GM12878 (cell line): ENCODE results near the gene DPYSL4. TPM values are rescaled to one million over a fixed set of nuclear protein-coding genes. Genes with fewer than 3 reads are reported as not detected.

Experiments used
- ATAC-seq: fragments of 200-7000 bp; cut with Tn5 transposase; 3 replicates; pipeline ENCODE4 v1.9.1; 2020; ENCODE audit warnings: mild to moderate bottlenecking, moderate library complexity
- BruUV-seq: library from RNA; stranded (reverse); fragments of 400-500 nt; replicated peaks from 2 replicates; lab custom pipeline; 2021; lab: Mats Ljungman, UMichigan
- CTCF ChIA-PET: fragments of 300-600 bp; sonication (Branson Sonifier 250); formaldehyde crosslinking; extraction: SDS; loops from one replicate; lab custom pipeline; 2021; ENCODE audit warnings: inconsistent platforms; lab: Yijun Ruan, JAX
- POLR2A ChIA-PET: fragments of 350-600 bp; formaldehyde crosslinking; extraction: SDS; loops from one replicate; lab custom pipeline; 2021; ENCODE audit warnings: inconsistent platforms; lab: Charles Lee
- RAD21 ChIA-PET: fragments of 300-600 bp; sonication (Branson Sonifier 250); formaldehyde crosslinking; loops from one replicate; lab custom pipeline; 2023; ENCODE audit warnings: antibody characterized with exemption; ENCODE audit not compliant: unreplicated experiment; lab: Charles Lee
- SMC1A ChIA-PET: fragments of 300-600 bp; sonication (Branson Sonifier 250); formaldehyde crosslinking; loops from one replicate; lab custom pipeline; 2023; ENCODE audit not compliant: unreplicated experiment, uncharacterized antibody; lab: Charles Lee
- DNase-seq: peaks from one replicate; pipeline ENCODE4 v3.0.0-alpha.2; 2011; ENCODE audit warnings: low read depth, low spot score
- FAIRE-seq: peaks from 3 replicates; lab custom pipeline; 2011; peaks lifted over from hg19 to GRCh38; lab: Jason Lieb, UNC
- H2AFZ ChIP-seq: 2 replicates; pipeline ENCODE4 v1.6.0; 2011; ENCODE audit warnings: low read depth, low read length, control low read depth; ENCODE audit not compliant: control insufficient read depth
- H3K27ac ChIP-seq: 2 replicates; pipeline ENCODE4 v1.5.1; 2011; ENCODE audit warnings: control low read depth; ENCODE audit not compliant: control insufficient read depth, insufficient read depth
- H3K27me3 ChIP-seq, 2 experiments: replicated peaks in 1 of 2; 2 replicates each; pipeline versions ENCODE4 v1.6.0 to v1.6.1; 2011; ENCODE audit warnings: low read length in 1 of 2; ENCODE audit not compliant: control insufficient read depth in 2 of 2, insufficient read depth in 2 of 2
- H3K36me3 ChIP-seq, 2 experiments: 2 replicates each; pipeline ENCODE4 v1.5.1; 2011; ENCODE audit warnings: low read length in 1 of 2; ENCODE audit not compliant: control insufficient read depth in 2 of 2, insufficient read depth in 2 of 2
- H3K4me1 ChIP-seq: 2 replicates; pipeline ENCODE4 v1.6.1; 2011; ENCODE audit warnings: mild to moderate bottlenecking, low read length, moderate library complexity, mixed read lengths; ENCODE audit not compliant: control insufficient read depth, insufficient read depth
- H3K4me2 ChIP-seq: 2 replicates; pipeline ENCODE4 v1.6.0; 2011; ENCODE audit warnings: control low read depth; ENCODE audit not compliant: control insufficient read depth, insufficient read depth
- H3K4me3 ChIP-seq: fragments of 200-600 bp; sonication (generic); 2 replicates; pipeline ENCODE4 v1.5.1; 2016
- H3K79me2 ChIP-seq: 2 replicates; pipeline ENCODE4 v1.6.0; 2011; ENCODE audit warnings: low read length; ENCODE audit not compliant: control insufficient read depth, insufficient read depth
- H3K9ac ChIP-seq: 2 replicates; pipeline ENCODE4 v1.8.0; 2011; ENCODE audit warnings: low read length, control low read depth, mixed read lengths; ENCODE audit not compliant: control insufficient read depth, insufficient read depth
- H3K9me3 ChIP-seq: replicated peaks from 3 replicates; pipeline ENCODE4 v1.5.1; 2011; ENCODE audit warnings: mild to moderate bottlenecking, low read length; ENCODE audit not compliant: control insufficient read depth, insufficient read depth
- H4K20me1 ChIP-seq: 2 replicates; pipeline ENCODE4 v1.6.0; 2011; ENCODE audit not compliant: control insufficient read depth, insufficient read depth
- CHD4 ChIP-seq: fragments of 200-600 bp; sonication (generic); IDR thresholded peaks from 2 replicates; pipeline ENCODE4 v1.6.1; 2016; ENCODE audit warnings: mild to moderate bottlenecking
- ETV6 ChIP-seq, 2 experiments: fragments of 450-650 bp in 1 of 2; IDR thresholded peaks in 1 of 2; conservative IDR thresholded peaks in 1 of 2; 2 replicates each; pipeline ENCODE4 v1.6.1; 2014; ENCODE audit warnings: antibody characterized with exemption in 1 of 2, borderline replicate concordance in 1 of 2, low read depth in 1 of 2, mild to moderate bottlenecking in 1 of 2, moderate library complexity in 1 of 2
- WRNIP1 ChIP-seq: IDR thresholded peaks from 2 replicates; pipeline ENCODE4 v1.6.1; 2011; ENCODE audit warnings: low read depth, low read length, improper control_type of control experiment, borderline replicate concordance
- ZNF687 ChIP-seq: fragments of 450-650 bp; IDR thresholded peaks from 2 replicates; pipeline ENCODE4 v1.6.1; 2017; ENCODE audit warnings: mild to moderate bottlenecking, moderate library complexity
- WGBS: methylation state at CpG from one replicate; pipeline ENCODE4 v1.1.6; 2016; ENCODE audit warnings: low lambda C conversion rate; ENCODE audit not compliant: insufficient replicate concordance, insufficient coverage; ENCODE audit errors: missing lambda C conversion rate; 5-methylcytosine and 5-hydroxymethylcytosine counted together
- in situ Hi-C: fragments of 300-500 bp; cut with MboI; formaldehyde crosslinking; loops from 9 replicates; pipeline ENCODE4 v1.14.3; 2018; ENCODE audit warnings: mixed read lengths
- intact Hi-C: fragments of 100-400 bp; cut with micrococcal nuclease; formaldehyde crosslinking; loops from one replicate; pipeline ENCODE4 v1.14.2; 2022; ENCODE audit not compliant: unreplicated experiment
- polyA plus RNA-seq, 11 experiments: library from polyadenylated mRNA; depleted of rRNA in 4 of 11; unstranded in 6 of 11; stranded (reverse) in 5 of 11; fragments of >200 nt; fragmentation: Nextera tagmentation in 4 of 11; fragmentation: Illumina TruSeq in 1 of 11; extraction: Ambion mirVana in 4 of 11; extraction: Trizol in 1 of 11; gene quantifications; 1 replicate in 1 of 11; 2 replicates in 10 of 11; pipeline versions ENCODE4 v1.2.1 to v1.2.3, GENCODE V29; 2011 to 2016; ENCODE audit warnings: inconsistent platforms in 2 of 11, missing spikeins in 2 of 11, low read depth in 1 of 11
- total RNA-seq, 4 experiments: library from RNA; depleted of rRNA in 3 of 4; stranded (reverse); fragments of >200 nt in 3 of 4; fragmentation: Illumina TruSeq in 1 of 4; extraction: Trizol in 1 of 4; gene quantifications; 2 replicates each; pipeline versions ENCODE4 v1.2.1 to v1.2.3, GENCODE V29; 2013 to 2021
- TF ChIP-seq, protein P1 (sequence below): fragments of 450-650 bp; IDR thresholded peaks from 2 replicates; pipeline ENCODE4 v1.6.1; 2017; ENCODE audit warnings: low read depth, mild to moderate bottlenecking, moderate library complexity
- TF ChIP-seq, protein P2 (sequence below): IDR thresholded peaks from 2 replicates; pipeline ENCODE4 v1.6.1; 2012; ENCODE audit warnings: low read depth, low read length, improper control_type of control experiment
- TF ChIP-seq, protein P3 (sequence below): IDR thresholded peaks from 2 replicates; pipeline ENCODE4 v1.6.1; 2012; ENCODE audit warnings: low read length, inconsistent platforms
- TF ChIP-seq, protein P4 (sequence below): IDR thresholded peaks from 2 replicates; pipeline ENCODE4 v1.6.1; 2011; ENCODE audit warnings: borderline replicate concordance, low read depth, mild to moderate bottlenecking, moderate library complexity, low read length; ENCODE audit not compliant: insufficient read depth, poor library complexity, severe bottlenecking
- TF ChIP-seq, protein P5 (sequence below): fragments of 450-650 bp; IDR thresholded peaks from 2 replicates; pipeline ENCODE4 v1.6.1; 2017; ENCODE audit warnings: borderline replicate concordance

DPYSL4 gene
- total and polyA plus RNA-seq, 10 of the 15 experiments (the other 5 are each of a cell fraction or from before 2014, with no cell fraction given) = 0.10 to 0.21 TPM; not detected in 8

- TF ChIP-seq ZNF687 = no peak
- TF ChIP-seq, protein P1, sequence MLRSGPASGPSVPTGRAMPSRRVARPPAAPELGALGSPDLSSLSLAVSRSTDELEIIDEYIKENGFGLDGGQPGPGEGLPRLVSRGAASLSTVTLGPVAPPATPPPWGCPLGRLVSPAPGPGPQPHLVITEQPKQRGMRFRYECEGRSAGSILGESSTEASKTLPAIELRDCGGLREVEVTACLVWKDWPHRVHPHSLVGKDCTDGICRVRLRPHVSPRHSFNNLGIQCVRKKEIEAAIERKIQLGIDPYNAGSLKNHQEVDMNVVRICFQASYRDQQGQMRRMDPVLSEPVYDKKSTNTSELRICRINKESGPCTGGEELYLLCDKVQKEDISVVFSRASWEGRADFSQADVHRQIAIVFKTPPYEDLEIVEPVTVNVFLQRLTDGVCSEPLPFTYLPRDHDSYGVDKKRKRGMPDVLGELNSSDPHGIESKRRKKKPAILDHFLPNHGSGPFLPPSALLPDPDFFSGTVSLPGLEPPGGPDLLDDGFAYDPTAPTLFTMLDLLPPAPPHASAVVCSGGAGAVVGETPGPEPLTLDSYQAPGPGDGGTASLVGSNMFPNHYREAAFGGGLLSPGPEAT = no peak
- TF ChIP-seq, protein P2, sequence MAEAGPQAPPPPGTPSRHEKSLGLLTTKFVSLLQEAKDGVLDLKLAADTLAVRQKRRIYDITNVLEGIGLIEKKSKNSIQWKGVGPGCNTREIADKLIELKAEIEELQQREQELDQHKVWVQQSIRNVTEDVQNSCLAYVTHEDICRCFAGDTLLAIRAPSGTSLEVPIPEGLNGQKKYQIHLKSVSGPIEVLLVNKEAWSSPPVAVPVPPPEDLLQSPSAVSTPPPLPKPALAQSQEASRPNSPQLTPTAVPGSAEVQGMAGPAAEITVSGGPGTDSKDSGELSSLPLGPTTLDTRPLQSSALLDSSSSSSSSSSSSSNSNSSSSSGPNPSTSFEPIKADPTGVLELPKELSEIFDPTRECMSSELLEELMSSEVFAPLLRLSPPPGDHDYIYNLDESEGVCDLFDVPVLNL = no peak
Observed at GRCh38 chr10:132175408-132175807, 11.3 kb upstream of the DPYSL4 start (continued).

- no peaks in the 10 kb centered on the region for H3K4me1 ChIP-seq
- H2AFZ ChIP-seq = no peak overlapping the region
- 15% methylated on average over 16 of the region's 16 CpGs for WGBS
- no peaks in the 10 kb centered on the region for H3K79me2 ChIP-seq
- CTCF ChIA-PET = no interaction called here
- ATAC-seq (no peak), DNase-seq (no peak), FAIRE-seq (no peak)
- H4K20me1 ChIP-seq = no peaks in the 10 kb centered on the region
- in situ Hi-C loops = no loop called here
- H3K9me3 ChIP-seq = no peaks in the 10 kb centered on the region; the same call in 2 of the 3 replicates
- H3K27ac ChIP-seq = no peak overlapping the region
- POLR2A ChIA-PET = no interaction called here
- RAD21 ChIA-PET = no interaction called here
- BruUV-seq = no TSS peak
- H3K27me3 ChIP-seq = no peaks in the 10 kb centered on the region
- no peaks in the 10 kb centered on the region for H3K36me3 ChIP-seq
- SMC1A ChIA-PET = no interaction called here
- intact Hi-C loops = no loop called here
- H3K4me2 ChIP-seq = no peak overlapping the region
- no peak overlapping the region for H3K9ac ChIP-seq
- no peak overlapping the region for H3K4me3 ChIP-seq
- TF ChIP-seq, protein P3, sequence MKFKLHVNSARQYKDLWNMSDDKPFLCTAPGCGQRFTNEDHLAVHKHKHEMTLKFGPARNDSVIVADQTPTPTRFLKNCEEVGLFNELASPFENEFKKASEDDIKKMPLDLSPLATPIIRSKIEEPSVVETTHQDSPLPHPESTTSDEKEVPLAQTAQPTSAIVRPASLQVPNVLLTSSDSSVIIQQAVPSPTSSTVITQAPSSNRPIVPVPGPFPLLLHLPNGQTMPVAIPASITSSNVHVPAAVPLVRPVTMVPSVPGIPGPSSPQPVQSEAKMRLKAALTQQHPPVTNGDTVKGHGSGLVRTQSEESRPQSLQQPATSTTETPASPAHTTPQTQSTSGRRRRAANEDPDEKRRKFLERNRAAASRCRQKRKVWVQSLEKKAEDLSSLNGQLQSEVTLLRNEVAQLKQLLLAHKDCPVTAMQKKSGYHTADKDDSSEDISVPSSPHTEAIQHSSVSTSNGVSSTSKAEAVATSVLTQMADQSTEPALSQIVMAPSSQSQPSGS = no peak
- TF ChIP-seq ETV6 (conservative IDR thresholded peaks at IDR 0.05 in 1 of 2, IDR thresholded peaks at IDR 0.05 in 1 of 2; ENCODE audit: borderline replicate concordance in 1 of 2, low read depth in 1 of 2) (no peak), WRNIP1 (no peak), CHD4 (no peak)
- TF ChIP-seq, protein P4, sequence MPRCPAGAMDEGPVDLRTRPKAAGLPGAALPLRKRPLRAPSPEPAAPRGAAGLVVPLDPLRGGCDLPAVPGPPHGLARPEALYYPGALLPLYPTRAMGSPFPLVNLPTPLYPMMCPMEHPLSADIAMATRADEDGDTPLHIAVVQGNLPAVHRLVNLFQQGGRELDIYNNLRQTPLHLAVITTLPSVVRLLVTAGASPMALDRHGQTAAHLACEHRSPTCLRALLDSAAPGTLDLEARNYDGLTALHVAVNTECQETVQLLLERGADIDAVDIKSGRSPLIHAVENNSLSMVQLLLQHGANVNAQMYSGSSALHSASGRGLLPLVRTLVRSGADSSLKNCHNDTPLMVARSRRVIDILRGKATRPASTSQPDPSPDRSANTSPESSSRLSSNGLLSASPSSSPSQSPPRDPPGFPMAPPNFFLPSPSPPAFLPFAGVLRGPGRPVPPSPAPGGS = no peak
- TF ChIP-seq, protein P5, sequence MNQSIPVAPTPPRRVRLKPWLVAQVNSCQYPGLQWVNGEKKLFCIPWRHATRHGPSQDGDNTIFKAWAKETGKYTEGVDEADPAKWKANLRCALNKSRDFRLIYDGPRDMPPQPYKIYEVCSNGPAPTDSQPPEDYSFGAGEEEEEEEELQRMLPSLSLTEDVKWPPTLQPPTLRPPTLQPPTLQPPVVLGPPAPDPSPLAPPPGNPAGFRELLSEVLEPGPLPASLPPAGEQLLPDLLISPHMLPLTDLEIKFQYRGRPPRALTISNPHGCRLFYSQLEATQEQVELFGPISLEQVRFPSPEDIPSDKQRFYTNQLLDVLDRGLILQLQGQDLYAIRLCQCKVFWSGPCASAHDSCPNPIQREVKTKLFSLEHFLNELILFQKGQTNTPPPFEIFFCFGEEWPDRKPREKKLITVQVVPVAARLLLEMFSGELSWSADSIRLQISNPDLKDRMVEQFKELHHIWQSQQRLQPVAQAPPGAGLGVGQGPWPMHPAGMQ = no peak
Observed at GRCh38 chr10:132175907-132176581, 10.7 kb upstream of the DPYSL4 start.
